Measurements from ENCODE around the gene GJD4.
A peak's percentile ranks its signal among the peaks of the same experiment; 100 is the strongest.

GJD4 gene

DNA sequence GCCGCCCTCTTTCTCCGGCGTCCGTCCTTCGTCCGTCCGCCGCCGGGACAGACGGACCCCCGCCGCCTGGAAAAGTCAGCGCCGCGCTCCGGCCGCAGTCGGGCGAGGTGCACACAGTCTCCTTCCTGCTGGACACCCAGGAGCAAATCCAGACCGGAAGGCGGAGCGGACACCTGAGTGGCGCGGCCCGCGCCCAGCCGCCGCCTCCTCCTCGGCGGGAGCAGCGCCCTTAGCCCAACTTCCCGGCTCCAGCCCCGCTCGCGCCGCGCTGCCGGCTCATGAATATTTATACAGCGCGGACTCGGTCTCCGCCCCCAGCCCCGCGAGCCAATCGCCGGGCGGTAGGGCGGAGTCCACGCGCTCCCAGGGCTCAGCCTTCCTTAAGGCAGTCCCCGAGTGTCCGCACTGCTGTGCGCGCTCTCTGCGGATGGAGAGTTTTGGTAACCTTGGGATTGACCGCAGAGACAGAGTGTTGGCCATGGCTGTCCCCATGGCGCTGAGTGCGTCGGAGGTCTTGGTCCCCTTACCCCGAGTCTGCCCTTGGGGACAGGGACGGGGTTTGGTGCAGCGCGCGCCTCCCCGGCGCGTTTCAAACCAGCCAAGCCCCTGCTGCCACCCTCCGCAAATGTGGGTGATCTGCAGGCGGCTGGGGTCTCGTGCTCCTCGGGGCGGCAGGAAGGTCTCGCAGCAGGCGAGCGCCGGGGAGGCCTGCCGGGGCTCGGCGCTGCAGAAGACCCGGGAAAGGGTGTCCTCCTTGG is 37.1 kb downstream of the GJD4 start, which contains the start of gene FZD8:
Gene FZD8, minus strand, starts transcription at position 262 of the 758 bp plus-strand sequence. CDS start 867 bp downstream, outside the sequence.
- DNase-seq: peak; percentile 67 to 72
- TF ChIP-seq GATA1 (IDR thresholded peaks at IDR 0.05; ENCODE audit: low read depth, low read length) (no peak), POLR2A (IDR thresholded peaks at IDR 0.05; ENCODE audit: low read length) (no peak)

DNA sequence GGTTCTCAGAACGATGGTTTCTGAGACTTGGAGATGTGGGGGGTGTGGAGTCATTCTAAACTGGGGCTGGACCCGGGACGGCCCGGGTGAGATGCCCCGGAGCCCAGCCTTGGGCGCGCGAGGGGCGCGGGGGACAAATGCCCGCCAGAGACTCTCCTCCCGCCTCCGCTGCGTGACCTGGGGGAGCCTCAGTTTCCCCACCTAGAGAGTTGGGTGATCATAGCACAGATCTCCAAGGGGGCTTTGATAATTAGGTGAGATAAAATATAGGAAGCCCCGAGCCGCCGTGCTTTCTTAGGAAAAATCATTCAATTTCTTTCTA is 37.6 kb downstream of the GJD4 start:
- DNase-seq: no peak
- no peak for TF ChIP-seq POLR2A (IDR thresholded peaks at IDR 0.05; ENCODE audit: low read length)
- TF ChIP-seq GATA1 (IDR thresholded peaks at IDR 0.05; ENCODE audit: low read depth, low read length): no peak

DNA sequence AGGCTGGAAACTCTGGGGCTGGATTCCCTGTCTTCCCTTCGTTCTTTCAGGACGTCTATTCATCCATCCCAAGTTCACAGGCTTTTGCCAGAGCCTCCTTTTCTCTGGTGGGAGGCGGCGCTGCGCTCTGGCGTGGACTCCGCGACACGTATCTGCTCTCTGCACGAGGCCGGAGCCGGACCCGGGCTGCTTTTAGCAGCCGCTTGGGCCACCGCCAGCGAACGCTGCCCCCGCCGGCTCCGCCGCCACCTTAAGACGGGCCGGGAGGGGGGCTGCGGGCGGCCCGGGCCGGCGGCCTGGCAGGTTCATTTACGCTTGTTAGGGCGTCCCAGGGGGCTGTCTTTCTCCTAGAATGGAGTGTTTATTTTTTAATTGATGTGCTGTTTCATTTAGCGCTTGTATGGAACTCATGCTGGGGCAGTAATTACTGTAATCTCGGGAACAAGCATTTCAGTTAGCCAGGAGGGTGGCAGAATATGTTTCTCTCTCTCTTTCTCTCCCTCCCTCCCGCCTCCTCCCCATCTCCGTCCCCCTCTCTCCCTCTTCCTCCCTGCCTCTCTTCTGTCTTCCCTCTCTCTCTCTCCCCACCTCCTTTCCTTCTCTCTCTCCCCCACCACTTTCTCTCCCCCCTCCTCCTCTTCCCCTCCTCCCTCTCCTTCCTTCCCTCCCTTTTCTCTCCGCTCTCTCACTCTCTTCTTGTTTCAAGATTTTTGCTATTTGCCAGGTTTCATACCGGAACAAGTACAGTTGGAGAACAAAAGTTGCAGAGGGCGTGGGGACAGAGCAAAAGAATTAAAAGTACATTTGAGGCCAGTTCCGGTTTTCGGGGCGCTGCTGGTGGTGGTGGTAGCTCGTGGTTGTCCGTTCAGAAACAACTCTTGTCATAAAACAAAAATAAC is 38.3 kb downstream of the GJD4 start:
- DNase-seq: peak; percentile 7 to 14
- TF ChIP-seq GATA1 (IDR thresholded peaks at IDR 0.05; ENCODE audit: low read depth, low read length) (no peak), POLR2A (IDR thresholded peaks at IDR 0.05; ENCODE audit: low read length) (no peak)

DNA sequence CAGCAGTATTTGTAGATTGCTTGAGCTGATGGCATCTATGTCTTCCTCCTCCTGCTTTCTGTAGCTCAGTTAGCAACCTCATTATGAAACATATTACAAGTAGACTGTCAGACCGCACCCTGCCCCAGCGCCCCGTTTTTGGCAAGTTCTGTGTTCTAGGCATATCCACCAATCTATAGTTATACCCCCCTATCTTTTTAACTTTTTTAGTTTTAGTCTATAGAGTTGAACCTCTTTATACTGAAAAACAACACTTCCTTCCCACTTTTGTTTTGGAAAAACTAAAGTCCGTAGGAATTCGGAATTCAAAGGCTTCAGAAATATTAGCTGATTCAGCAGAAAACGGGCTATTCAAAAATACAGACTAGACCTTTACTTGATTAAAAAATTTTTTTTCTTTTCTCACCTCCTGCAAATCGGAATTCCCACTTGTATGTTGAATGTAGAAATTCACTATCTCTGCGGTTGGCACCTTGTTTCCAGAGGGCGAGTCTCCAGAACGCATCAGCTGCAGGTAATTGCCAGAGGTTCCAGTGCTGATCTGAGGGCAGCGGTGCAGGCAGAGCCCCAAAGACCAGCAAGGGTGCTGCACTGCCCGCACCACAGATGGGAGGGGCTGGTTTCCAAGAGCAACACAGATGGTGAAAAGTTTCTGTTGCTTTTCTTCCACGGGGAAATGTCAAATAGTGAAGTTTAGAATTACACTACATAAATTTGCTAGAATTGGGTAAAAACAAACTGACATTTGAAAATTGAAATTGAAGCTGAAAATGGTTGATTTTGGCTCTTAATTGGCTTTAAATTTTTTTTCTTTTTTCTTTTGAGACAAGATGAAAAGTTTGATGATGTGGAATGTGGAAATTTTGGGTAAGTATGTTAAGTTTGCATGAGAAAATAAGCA is 39.2 kb downstream of the GJD4 start:
- TF ChIP-seq GATA1 (IDR thresholded peaks at IDR 0.05; ENCODE audit: low read depth, low read length): no peak
- no peak for DNase-seq

DNA sequence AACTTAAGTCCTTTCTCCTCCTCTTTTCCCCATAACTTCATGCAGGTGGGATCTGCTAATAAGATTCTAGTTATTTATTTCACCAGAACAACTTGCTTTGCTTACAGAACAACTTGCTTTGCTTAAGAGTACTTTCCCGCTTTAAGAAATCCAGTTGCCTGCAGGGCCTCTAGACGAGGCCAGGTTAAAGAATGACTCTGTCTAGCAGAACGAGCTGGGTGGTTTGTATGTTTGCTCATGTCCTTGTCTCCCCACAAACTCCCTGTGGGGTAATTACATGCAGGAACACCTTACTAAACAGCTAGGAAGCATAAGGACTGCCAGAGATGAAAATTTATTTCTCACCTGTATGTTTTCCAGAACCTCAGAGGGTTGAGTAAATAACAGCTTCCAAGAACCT is 45.8 kb downstream of the GJD4 start:
- no peak for TF ChIP-seq POLR2A (IDR thresholded peaks at IDR 0.05; ENCODE audit: low read length)
- TF ChIP-seq GATA1 (IDR thresholded peaks at IDR 0.05; ENCODE audit: low read depth, low read length): no peak
- DNase-seq: no peak

DNA sequence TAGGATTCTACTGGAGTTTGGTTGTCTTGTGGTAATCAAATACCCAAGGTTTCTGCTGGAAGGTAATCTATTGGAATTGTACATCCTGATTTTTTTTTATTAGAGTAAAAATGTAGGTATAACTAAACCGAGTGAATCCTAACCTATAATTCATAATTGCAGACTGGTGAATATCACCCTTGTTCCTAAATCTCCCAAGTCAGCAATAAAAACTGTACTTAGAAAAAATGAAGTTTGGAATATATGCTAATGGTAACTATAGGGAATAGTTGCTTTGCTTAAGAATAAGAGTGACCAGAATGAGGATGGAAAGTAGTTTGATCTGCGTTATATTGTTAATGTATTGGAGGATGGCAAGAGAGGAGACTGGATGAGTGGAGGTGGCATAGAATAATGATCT is 47.7 kb downstream of the GJD4 start:
- TF ChIP-seq POLR2A (IDR thresholded peaks at IDR 0.05; ENCODE audit: low read length) (no peak), GATA1 (IDR thresholded peaks at IDR 0.05; ENCODE audit: low read depth, low read length) (no peak)
- DNase-seq: no peak

DNA sequence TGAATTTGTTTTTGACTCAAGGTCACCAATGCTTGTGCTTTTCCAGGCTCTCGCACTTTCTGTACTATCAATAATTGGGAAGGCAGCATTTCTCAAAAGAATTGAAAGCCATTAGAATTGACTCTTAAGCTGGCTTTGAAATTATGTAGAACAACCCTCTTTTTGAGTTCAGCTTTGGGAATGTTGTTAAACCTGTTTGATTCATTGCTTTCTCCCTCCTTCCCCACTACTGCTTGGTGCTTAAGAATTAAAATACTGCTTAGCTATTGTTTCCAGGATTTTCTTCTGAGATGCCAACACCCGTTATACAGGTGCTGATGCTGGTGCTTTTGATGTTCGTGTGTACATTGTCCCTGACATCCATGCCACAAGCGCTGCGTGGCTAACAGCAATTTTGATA is 52.5 kb downstream of the GJD4 start:
- TF ChIP-seq POLR2A (IDR thresholded peaks at IDR 0.05; ENCODE audit: low read length) (no peak), GATA1 (IDR thresholded peaks at IDR 0.05; ENCODE audit: low read depth, low read length) (no peak)
- DNase-seq: no peak
